OCI-LY1 (cell line): ENCODE data around the gene MAGI1.

Experiments used
- CTCF ChIP-seq: fragments of 200-600 bp; sonication (generic), shearing (Covaris generic); IDR thresholded peaks from 2 replicates; pipeline ENCODE4 v1.5.1; 2017; ENCODE audit warnings: mild to moderate bottlenecking, antibody characterized with exemption, low read length, moderate library complexity, mixed read lengths
- EZH2 ChIP-seq: fragments of 200-600 bp; sonication (generic), shearing (Covaris generic); IDR thresholded peaks from 2 replicates; pipeline ENCODE4 v1.8.0; 2017; ENCODE audit warnings: borderline replicate concordance, mixed run types, mild to moderate bottlenecking, antibody characterized with exemption, low read length, moderate library complexity, mixed read lengths

GRCh38 chr3:65535260-65535659, 503.5 kb downstream of the MAGI1 start:
- TF ChIP-seq CTCF (no peak), EZH2 (no peak)
